ENCODE measurements around the gene RPL18A.

RPL18A gene

GRCh38 chr19:17859533-17860330 lies at the start of gene RPL18A:
Gene RPL18A (plus strand): TSS chr19:17859910. CDS start chr19:17859957, 47 bp downstream.
- in situ Hi-C loops (cut with HindIII; ENCODE audit: low sequenced_read_pairs): no loop called here

- in situ Hi-C loops (cut with HindIII; ENCODE audit: low sequenced_read_pairs): no loop called here
Observed at GRCh38 chr19:17811103-17811502, 48.6 kb upstream of the RPL18A start.

GRCh38 chr19:17811681-17812080 lies 48.0 kb upstream of the RPL18A start:
- in situ Hi-C loops (cut with HindIII; ENCODE audit: low sequenced_read_pairs): no loop called here

- in situ Hi-C loops (cut with HindIII; ENCODE audit: low sequenced_read_pairs): no loop called here
Observed at GRCh38 chr19:17812099-17812498, 47.6 kb upstream of the RPL18A start.

- in situ Hi-C loops (cut with HindIII; ENCODE audit: low sequenced_read_pairs): no loop called here
Observed at GRCh38 chr19:17817668-17818363, 41.9 kb upstream of the RPL18A start.

- in situ Hi-C loops (cut with HindIII; ENCODE audit: low sequenced_read_pairs): no loop called here
Observed at GRCh38 chr19:17821190-17821589, 38.5 kb upstream of the RPL18A start, which contains the start of gene INSL3. Gene INSL3 (minus strand): TSS chr19:17821519. CDS start chr19:17821506, 13 bp downstream.

GRCh38 chr19:17824339-17824738 lies 35.4 kb upstream of the RPL18A start:
- in situ Hi-C loops (cut with HindIII; ENCODE audit: low sequenced_read_pairs): no loop called here

- in situ Hi-C loops (cut with HindIII; ENCODE audit: low sequenced_read_pairs): no loop called here
Observed at GRCh38 chr19:17826508-17827056, 33.1 kb upstream of the RPL18A start.

- in situ Hi-C loops (cut with HindIII; ENCODE audit: low sequenced_read_pairs): no loop called here
Observed at GRCh38 chr19:17829855-17830566, 29.7 kb upstream of the RPL18A start.

- in situ Hi-C loops (cut with HindIII; ENCODE audit: low sequenced_read_pairs): no loop called here
Observed at GRCh38 chr19:17830567-17831418, 28.9 kb upstream of the RPL18A start.

- in situ Hi-C loops (cut with HindIII; ENCODE audit: low sequenced_read_pairs): no loop called here
Observed at GRCh38 chr19:17831419-17831888, 28.3 kb upstream of the RPL18A start.

GRCh38 chr19:17832443-17833208 lies 27.1 kb upstream of the RPL18A start:
- in situ Hi-C loops (cut with HindIII; ENCODE audit: low sequenced_read_pairs): no loop called here

GRCh38 chr19:17834350-17835181 lies 25.1 kb upstream of the RPL18A start:
- in situ Hi-C loops (cut with HindIII; ENCODE audit: low sequenced_read_pairs): no loop called here

- in situ Hi-C loops (cut with HindIII; ENCODE audit: low sequenced_read_pairs): no loop called here
Observed at GRCh38 chr19:17835182-17836006, 24.3 kb upstream of the RPL18A start.

GRCh38 chr19:17836530-17836929 lies 23.2 kb upstream of the RPL18A start:
- in situ Hi-C loops (cut with HindIII; ENCODE audit: low sequenced_read_pairs): no loop called here

- in situ Hi-C loops (cut with HindIII; ENCODE audit: low sequenced_read_pairs): no loop called here
Observed at GRCh38 chr19:17837972-17838371, 21.7 kb upstream of the RPL18A start.

- in situ Hi-C loops (cut with HindIII; ENCODE audit: low sequenced_read_pairs): no loop called here
Observed at GRCh38 chr19:17840019-17840418, 19.7 kb upstream of the RPL18A start.

- in situ Hi-C loops (cut with HindIII; ENCODE audit: low sequenced_read_pairs): no loop called here
Observed at GRCh38 chr19:17841371-17841809, 18.3 kb upstream of the RPL18A start.

Measured in DLD1 (cell line).